Loucy (cell line): ENCODE data around the gene PRL.

ENCODE experiments used
- CTCF ChIP-seq: fragments of 200-600 bp; sonication (generic); conservative IDR thresholded peaks from 2 replicates; pipeline ENCODE4 v1.5.1; 2014; ENCODE audit warnings: mild to moderate bottlenecking, antibody characterized with exemption, low read length
- EZH2phosphoT487 ChIP-seq: fragments of 200-600 bp; IDR thresholded peaks from 2 replicates; pipeline ENCODE4 v1.6.1; 2018; ENCODE audit warnings: antibody characterized with exemption, mild to moderate bottlenecking, moderate library complexity, borderline replicate concordance

GRCh38 chr6:22271081-22271480 lies 25.8 kb downstream of the PRL start:
- TF ChIP-seq CTCF: no peak
- no peak for TF ChIP-seq EZH2phosphoT487
